Measurements from ENCODE around the gene CUL7.

DNA sequence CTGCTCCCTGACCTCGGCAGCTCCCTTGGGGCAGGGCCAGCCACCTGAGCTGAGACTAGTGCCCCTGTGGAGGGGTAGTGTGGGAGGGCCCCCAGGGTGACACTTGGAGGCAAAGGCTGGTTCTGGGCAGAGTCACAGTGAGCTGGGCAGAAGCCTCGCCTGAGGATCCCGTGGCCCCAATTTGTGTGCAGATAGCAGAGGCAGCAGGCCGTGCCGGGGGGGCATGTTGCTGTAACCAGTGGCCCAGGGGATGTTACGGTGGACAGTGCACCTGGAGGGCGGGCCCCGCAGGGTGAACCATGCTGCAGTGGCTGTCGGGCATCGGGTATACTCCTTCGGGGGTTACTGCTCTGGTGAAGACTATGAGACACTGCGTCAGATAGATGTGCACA lies 36.7 kb downstream of the CUL7 start:
- TF ChIP-seq, protein P1, sequence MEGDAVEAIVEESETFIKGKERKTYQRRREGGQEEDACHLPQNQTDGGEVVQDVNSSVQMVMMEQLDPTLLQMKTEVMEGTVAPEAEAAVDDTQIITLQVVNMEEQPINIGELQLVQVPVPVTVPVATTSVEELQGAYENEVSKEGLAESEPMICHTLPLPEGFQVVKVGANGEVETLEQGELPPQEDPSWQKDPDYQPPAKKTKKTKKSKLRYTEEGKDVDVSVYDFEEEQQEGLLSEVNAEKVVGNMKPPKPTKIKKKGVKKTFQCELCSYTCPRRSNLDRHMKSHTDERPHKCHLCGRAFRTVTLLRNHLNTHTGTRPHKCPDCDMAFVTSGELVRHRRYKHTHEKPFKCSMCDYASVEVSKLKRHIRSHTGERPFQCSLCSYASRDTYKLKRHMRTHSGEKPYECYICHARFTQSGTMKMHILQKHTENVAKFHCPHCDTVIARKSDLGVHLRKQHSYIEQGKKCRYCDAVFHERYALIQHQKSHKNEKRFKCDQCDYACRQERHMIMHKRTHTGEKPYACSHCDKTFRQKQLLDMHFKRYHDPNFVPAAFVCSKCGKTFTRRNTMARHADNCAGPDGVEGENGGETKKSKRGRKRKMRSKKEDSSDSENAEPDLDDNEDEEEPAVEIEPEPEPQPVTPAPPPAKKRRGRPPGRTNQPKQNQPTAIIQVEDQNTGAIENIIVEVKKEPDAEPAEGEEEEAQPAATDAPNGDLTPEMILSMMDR (IDR thresholded peaks at IDR 0.05): no peak
- TF ChIP-seq POLR2A (IDR thresholded peaks at IDR 0.05): no peak

All from thyroid gland (tissue), 4 donors.